Neural progenitor cell (in vitro differentiated cells): ENCODE measurements around the gene UBQLN3.

ENCODE experiments used
- EZH2 ChIP-seq: fragments of 200-600 bp; sonication (generic); IDR thresholded peaks from 2 replicates; pipeline ENCODE4 v1.6.1; 2017; ENCODE audit warnings: antibody characterized with exemption, mild to moderate bottlenecking, moderate library complexity
- TF ChIP-seq, protein P1 (sequence below): fragments of 200-600 bp; sonication (generic); IDR thresholded peaks from 2 replicates; pipeline ENCODE4 v1.5.1; 2017; ENCODE audit warnings: antibody characterized with exemption, mild to moderate bottlenecking

DNA sequence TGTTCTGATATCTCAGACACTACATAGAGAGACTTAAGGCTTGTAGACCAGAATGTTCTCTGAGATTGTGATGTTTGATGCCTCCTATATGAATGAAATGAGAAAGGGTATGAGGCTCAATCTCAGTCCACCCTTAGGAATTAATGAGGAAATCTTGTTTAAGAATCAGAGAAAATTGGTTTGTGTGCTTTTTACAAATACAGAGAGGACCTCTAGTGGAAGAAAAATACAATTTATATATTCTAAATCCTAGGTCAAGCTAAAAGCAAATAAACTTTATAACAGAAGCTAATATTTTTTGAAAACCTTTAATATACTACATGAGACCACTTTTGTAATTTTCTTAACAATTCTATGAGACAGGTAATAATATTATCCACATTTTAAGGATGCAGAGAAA is 43.6 kb upstream of the UBQLN3 start:
- TF ChIP-seq EZH2: no peak
- TF ChIP-seq, protein P1, sequence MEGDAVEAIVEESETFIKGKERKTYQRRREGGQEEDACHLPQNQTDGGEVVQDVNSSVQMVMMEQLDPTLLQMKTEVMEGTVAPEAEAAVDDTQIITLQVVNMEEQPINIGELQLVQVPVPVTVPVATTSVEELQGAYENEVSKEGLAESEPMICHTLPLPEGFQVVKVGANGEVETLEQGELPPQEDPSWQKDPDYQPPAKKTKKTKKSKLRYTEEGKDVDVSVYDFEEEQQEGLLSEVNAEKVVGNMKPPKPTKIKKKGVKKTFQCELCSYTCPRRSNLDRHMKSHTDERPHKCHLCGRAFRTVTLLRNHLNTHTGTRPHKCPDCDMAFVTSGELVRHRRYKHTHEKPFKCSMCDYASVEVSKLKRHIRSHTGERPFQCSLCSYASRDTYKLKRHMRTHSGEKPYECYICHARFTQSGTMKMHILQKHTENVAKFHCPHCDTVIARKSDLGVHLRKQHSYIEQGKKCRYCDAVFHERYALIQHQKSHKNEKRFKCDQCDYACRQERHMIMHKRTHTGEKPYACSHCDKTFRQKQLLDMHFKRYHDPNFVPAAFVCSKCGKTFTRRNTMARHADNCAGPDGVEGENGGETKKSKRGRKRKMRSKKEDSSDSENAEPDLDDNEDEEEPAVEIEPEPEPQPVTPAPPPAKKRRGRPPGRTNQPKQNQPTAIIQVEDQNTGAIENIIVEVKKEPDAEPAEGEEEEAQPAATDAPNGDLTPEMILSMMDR: peak; percentile 33
